Loucy (cell line): Measurements from ENCODE around the gene PRSS50.

ENCODE experiments used
- H2AFZ ChIP-seq: fragments of 200-600 bp; sonication (generic); 2 replicates; pipeline ENCODE4 v1.6.0; 2016; ENCODE audit warnings: antibody characterized with exemption, mild to moderate bottlenecking, low read length, moderate library complexity
- H3F3A ChIP-seq: fragments of 200-600 bp; 2 replicates; pipeline ENCODE4 v1.6.0; 2016; ENCODE audit warnings: antibody characterized with exemption, low read depth, mild to moderate bottlenecking
- H3K27me3 ChIP-seq: fragments of 200-600 bp; sonication (generic); 2 replicates; pipeline ENCODE4 v1.6.1; 2014; ENCODE audit warnings: low read length, mild to moderate bottlenecking; ENCODE audit not compliant: insufficient read depth, poor library complexity, severe bottlenecking
- H3K36me3 ChIP-seq: fragments of 200-600 bp; sonication (generic); 2 replicates; pipeline ENCODE4 v1.6.1; 2016; ENCODE audit warnings: low read length; ENCODE audit not compliant: insufficient read depth
- H3K4me1 ChIP-seq: fragments of 200-600 bp; sonication (generic); 2 replicates; pipeline ENCODE4 v1.5.1; 2014; ENCODE audit warnings: low read length, mild to moderate bottlenecking; ENCODE audit not compliant: insufficient read depth, poor library complexity, severe bottlenecking
- H3K4me2 ChIP-seq: fragments of 200-600 bp; sonication (generic); 2 replicates; pipeline ENCODE4 v1.6.0; 2014; ENCODE audit warnings: antibody characterized with exemption, low read length, low read depth, mild to moderate bottlenecking; ENCODE audit not compliant: poor library complexity, severe bottlenecking
- H3K4me3 ChIP-seq: fragments of 200-600 bp; sonication (generic); 2 replicates; pipeline ENCODE4 v1.5.1; 2014; ENCODE audit warnings: low read length, mild to moderate bottlenecking, mixed read lengths; ENCODE audit not compliant: poor library complexity, severe bottlenecking
- H3K79me2 ChIP-seq: fragments of 200-600 bp; sonication (generic); 2 replicates; pipeline ENCODE4 v1.6.1; 2014; ENCODE audit warnings: low read length; ENCODE audit not compliant: insufficient read depth
- H3K9ac ChIP-seq: fragments of 200-600 bp; sonication (generic); 2 replicates; pipeline ENCODE4 v1.6.0; 2014; ENCODE audit warnings: mild to moderate bottlenecking, low read depth, low read length, moderate library complexity; ENCODE audit not compliant: poor library complexity, severe bottlenecking
- H3K9me2 ChIP-seq: fragments of 200-600 bp; sonication (generic); replicated peaks from 2 replicates; pipeline ENCODE4 v1.6.1; 2016; ENCODE audit warnings: low read depth, low read length, mixed read lengths
- H3K9me3 ChIP-seq: fragments of 200-600 bp; sonication (generic); 2 replicates; pipeline ENCODE4 v1.6.1; 2014; ENCODE audit warnings: mild to moderate bottlenecking, antibody characterized with exemption, low read length, low read depth; ENCODE audit not compliant: insufficient read depth
- H4K20me1 ChIP-seq: fragments of 200-600 bp; sonication (generic); 2 replicates; pipeline ENCODE4 v1.6.0; 2014; ENCODE audit warnings: antibody characterized with exemption, low read length, mild to moderate bottlenecking; ENCODE audit not compliant: insufficient read depth, poor library complexity, severe bottlenecking
- CTCF ChIP-seq: fragments of 200-600 bp; sonication (generic); conservative IDR thresholded peaks from 2 replicates; pipeline ENCODE4 v1.5.1; 2014; ENCODE audit warnings: mild to moderate bottlenecking, antibody characterized with exemption, low read length
- EZH2phosphoT487 ChIP-seq: fragments of 200-600 bp; IDR thresholded peaks from 2 replicates; pipeline ENCODE4 v1.6.1; 2018; ENCODE audit warnings: antibody characterized with exemption, mild to moderate bottlenecking, moderate library complexity, borderline replicate concordance

The PRSS50 gene

GRCh38 chr3:46668591-46668990 is 49.1 kb downstream of the PRSS50 start:
- TF ChIP-seq CTCF (no peak), EZH2phosphoT487 (no peak)
- no peaks in the 10 kb centered on the region for H3K36me3 ChIP-seq
- H3F3A ChIP-seq: no peaks in the 10 kb centered on the region
- no peak overlapping the region for H3K4me2 ChIP-seq
- no peak overlapping the region for H2AFZ ChIP-seq
- no peaks in the 10 kb centered on the region for H3K79me2 ChIP-seq
- no peaks in the 10 kb centered on the region for H3K9me2 ChIP-seq
- no peaks in the 10 kb centered on the region for H4K20me1 ChIP-seq
- no peaks in the 10 kb centered on the region for H3K4me1 ChIP-seq
- H3K9ac ChIP-seq: no peak overlapping the region
- no peaks in the 10 kb centered on the region for H3K27me3 ChIP-seq
- no peaks in the 10 kb centered on the region for H3K9me3 ChIP-seq
- H3K4me3 ChIP-seq: no peak overlapping the region

DNA sequence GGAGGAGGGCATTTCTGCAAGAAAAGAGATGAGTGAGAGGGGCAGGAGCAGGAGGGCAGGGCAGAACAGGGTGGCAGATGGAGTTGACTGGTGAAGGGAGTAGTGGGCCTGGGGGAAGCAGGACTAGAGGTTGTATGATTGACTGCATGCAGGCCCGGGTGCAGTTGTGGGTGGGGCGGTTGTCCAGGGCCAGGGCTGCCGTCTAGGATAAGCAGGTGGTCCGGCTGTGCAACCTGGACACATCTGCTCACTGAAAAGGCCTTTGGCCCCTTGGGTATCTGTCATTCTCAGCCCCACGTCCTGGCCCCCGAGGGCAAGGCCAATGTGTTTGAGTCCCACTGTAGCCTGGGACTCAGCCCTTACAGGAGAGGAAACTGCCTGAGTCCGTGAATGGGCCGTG is 49.6 kb downstream of the PRSS50 start:
- H2AFZ ChIP-seq: no peak overlapping the region
- no peak overlapping the region for H3K4me2 ChIP-seq

DNA sequence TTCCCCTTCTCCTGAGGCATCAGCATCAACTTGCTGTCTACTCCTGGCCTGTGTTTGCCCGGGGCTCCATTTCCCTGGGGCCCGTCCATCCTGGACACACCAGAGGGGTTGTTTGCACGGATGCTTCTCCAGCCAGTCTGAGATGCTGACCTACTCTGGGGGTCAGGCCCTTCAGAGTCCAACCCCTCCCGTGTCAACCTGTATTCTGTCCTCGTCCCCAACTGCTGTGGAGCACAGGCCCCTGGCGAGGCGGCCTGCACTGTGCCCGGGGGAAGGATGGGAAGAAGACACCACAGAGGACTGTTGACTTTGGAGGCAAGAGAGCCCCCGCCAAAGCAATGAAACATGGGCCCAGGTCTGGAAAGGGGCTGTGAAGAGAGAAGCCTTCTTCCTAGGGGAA is 50.0 kb downstream of the PRSS50 start:
- H3K4me3 ChIP-seq: no peak overlapping the region
- H3K9me3 ChIP-seq: no peaks in the 10 kb centered on the region
- TF ChIP-seq CTCF (no peak), EZH2phosphoT487 (no peak)
- no peak overlapping the region for H3K4me2 ChIP-seq
- no peaks in the 10 kb centered on the region for H3K36me3 ChIP-seq
- no peaks in the 10 kb centered on the region for H3K9me2 ChIP-seq
- no peaks in the 10 kb centered on the region for H3F3A ChIP-seq
- no peaks in the 10 kb centered on the region for H3K79me2 ChIP-seq
- H3K9ac ChIP-seq: no peak overlapping the region
- no peaks in the 10 kb centered on the region for H3K4me1 ChIP-seq
- no peaks in the 10 kb centered on the region for H3K27me3 ChIP-seq
- no peaks in the 10 kb centered on the region for H4K20me1 ChIP-seq
- H2AFZ ChIP-seq: no peak overlapping the region

More for the DNA sequence above, 49.6 kb downstream of the PRSS50 start:
- Histone ChIP-seq H3K36me3 (no peaks in the 10 kb centered on the region), H4K20me1 (no peaks in the 10 kb centered on the region), H3K9me2 (no peaks in the 10 kb centered on the region), H3K79me2 (no peaks in the 10 kb centered on the region), H3K4me3 (no peak overlapping the region), H3K27me3 (no peaks in the 10 kb centered on the region), H3F3A (no peaks in the 10 kb centered on the region), H3K4me1 (no peaks in the 10 kb centered on the region), H3K9ac (no peak overlapping the region), H3K9me3 (no peaks in the 10 kb centered on the region)
- TF ChIP-seq CTCF (no peak), EZH2phosphoT487 (no peak)
